ENCODE results near the gene WDR73.

DNA sequence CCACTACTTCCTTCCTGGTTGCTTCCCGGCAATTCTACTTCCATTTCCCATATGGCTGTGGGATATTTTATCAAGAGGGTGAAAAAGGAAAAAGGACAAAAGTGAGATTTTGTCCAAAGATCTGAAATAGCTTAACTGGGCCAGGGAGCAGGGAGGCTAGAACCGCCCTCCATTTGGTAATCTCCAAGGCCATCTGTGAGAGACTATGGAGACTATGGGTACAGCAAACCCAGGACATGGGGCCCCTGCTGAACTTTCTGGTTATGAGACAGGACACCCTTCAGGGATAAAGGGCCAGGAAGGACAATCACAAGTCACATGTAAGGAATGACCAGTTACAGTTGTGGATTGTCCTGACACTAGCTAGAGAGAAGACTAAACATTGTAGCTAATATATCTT, 29.0 kb downstream of the WDR73 start:
- TF ChIP-seq POLR2AphosphoS5 (IDR thresholded peaks at IDR 0.05; ENCODE audit: low read depth, low read length) = no peak
- TF ChIP-seq, protein P1, sequence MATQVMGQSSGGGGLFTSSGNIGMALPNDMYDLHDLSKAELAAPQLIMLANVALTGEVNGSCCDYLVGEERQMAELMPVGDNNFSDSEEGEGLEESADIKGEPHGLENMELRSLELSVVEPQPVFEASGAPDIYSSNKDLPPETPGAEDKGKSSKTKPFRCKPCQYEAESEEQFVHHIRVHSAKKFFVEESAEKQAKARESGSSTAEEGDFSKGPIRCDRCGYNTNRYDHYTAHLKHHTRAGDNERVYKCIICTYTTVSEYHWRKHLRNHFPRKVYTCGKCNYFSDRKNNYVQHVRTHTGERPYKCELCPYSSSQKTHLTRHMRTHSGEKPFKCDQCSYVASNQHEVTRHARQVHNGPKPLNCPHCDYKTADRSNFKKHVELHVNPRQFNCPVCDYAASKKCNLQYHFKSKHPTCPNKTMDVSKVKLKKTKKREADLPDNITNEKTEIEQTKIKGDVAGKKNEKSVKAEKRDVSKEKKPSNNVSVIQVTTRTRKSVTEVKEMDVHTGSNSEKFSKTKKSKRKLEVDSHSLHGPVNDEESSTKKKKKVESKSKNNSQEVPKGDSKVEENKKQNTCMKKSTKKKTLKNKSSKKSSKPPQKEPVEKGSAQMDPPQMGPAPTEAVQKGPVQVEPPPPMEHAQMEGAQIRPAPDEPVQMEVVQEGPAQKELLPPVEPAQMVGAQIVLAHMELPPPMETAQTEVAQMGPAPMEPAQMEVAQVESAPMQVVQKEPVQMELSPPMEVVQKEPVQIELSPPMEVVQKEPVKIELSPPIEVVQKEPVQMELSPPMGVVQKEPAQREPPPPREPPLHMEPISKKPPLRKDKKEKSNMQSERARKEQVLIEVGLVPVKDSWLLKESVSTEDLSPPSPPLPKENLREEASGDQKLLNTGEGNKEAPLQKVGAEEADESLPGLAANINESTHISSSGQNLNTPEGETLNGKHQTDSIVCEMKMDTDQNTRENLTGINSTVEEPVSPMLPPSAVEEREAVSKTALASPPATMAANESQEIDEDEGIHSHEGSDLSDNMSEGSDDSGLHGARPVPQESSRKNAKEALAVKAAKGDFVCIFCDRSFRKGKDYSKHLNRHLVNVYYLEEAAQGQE (IDR thresholded peaks at IDR 0.05; ENCODE audit: insufficient read depth in 1 of 2, low read depth in 2 of 2, low read length in 2 of 2) = no peak
- no peak for TF ChIP-seq SIN3A (IDR thresholded peaks at IDR 0.05; ENCODE audit: borderline replicate concordance, insufficient read depth, low read length)
